Measurements from ENCODE around the gene AGPAT2.

AGPAT2 gene

DNA sequence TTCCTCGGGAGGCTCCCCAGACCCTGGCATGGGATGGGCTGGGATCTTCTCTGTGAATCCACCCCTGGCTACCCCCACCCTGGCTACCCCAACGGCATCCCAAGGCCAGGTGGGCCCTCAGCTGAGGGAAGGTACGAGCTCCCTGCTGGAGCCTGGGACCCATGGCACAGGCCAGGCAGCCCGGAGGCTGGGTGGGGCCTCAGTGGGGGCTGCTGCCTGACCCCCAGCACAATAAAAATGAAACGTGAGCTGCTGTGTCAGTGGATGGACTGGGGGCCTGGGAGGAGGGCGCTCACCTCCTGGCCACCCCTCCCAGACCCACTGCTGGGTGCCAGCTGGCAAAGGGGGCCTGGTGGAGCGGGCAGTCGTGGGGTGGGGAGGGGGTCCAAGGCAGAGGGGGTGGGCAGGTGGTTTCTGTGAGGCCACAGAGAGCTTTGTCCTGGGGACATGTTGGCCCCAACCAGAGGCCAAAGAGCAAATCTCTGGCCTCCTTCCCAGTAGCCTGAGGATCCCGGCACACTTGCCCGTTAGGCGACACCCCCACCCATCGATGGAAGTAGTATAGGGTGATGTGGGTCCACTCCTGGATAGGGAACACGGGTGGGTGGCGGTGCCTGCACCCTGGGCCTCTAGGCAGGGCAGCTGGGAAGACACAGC is 14.7 kb downstream of the AGPAT2 start:
- no peak for TF ChIP-seq GATA2 (IDR thresholded peaks at IDR 0.05; ENCODE audit: low read depth, low read length)

DNA sequence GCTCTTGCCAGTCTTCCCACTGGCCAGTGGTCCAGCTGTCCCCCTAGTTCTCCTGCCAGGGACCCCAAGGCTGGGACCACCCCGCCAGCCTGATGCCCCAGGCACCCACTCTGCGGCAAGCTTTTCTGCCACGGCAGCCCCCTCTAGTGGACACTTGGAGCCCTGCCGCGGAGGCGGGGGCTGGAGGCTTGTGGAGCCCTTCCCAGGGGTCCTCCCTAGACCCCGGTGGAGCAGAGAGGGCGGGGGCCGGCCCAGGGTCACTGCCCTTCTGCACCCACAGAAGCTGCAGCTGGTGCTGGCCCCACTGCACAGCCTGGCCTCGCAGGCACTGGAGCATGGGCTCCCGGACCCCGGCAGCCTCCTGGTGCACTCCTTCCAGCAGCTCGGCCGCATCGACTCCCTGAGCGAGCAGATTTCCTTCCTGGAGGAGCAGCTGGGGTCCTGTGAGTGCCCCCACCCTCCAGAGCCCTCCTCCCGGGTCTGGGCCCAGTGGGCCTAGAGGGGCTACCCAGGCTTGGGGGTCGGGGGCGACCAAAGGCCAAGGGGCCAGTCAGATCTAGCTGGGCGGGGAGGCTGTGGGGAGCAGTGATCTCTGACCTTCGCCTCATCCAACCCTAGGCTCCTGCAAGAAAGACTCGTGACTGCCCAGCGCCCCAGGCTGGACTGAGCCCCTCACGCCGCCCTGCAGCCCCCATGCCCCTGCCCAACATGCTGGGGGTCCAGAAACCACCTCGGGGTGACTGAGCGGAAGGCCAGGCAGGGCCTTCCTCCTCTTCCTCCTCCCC is 15.4 kb downstream of the AGPAT2 start:
- no peak for TF ChIP-seq GATA3 (IDR thresholded peaks at IDR 0.05; ENCODE audit: low read depth, low read length)
- no peak for TF ChIP-seq GATA2 (IDR thresholded peaks at IDR 0.05; ENCODE audit: low read depth, low read length)

DNA sequence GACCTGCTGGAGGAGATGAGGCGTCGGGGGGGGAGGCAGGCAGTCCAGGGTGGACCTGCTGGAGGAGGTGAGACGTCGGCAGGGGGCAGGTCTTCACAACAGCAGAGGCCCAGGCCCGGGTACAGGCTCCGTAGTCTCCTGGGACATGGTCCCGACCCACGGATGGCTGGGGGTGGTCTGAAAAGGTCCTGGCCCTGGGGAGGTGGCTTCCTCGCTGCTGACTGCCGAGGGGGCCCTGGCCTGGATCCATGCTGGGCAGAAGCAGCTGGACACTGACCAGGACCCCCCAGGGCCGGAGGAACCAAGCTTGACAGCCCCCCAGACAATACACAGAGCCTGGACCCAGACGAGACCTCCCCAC is 16.0 kb downstream of the AGPAT2 start:
- TF ChIP-seq GATA3 (IDR thresholded peaks at IDR 0.05; ENCODE audit: low read depth, low read length) (no peak), GATA2 (IDR thresholded peaks at IDR 0.05; ENCODE audit: low read depth, low read length) (no peak)

DNA sequence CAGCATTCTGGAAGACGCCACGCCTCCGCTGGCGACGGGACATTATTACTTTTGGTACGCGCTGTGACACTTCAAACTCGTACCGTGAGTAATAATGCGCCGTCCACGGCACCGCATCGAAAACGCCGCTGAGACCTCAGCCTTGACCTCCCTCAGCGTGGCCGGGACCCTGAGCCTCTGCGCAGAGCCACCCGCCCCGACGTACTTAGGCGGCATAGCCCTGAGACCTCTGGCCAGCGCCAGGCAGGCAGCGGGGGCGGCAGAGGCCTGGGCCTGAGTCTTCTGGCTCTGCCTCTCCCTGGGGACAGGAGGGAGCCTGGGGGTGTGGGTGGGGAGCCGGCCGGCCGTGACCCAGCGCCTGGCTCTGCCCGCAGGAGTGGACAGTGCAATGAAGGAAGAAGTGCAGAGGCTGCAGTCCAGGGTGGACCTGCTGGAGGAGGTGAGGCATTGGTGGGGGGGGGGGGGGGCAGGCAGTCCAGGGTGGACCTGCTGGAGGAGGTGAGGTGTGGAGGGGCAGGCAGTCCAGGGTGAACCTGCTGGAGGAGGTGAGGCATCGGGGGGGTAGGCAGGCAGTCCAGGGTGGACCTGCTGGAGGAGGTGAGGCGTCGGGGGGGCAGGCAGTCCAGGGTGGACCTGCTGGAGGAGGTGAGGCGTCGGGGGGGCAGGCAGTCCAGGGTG is 16.5 kb downstream of the AGPAT2 start:
- no peak for TF ChIP-seq GATA3 (IDR thresholded peaks at IDR 0.05; ENCODE audit: low read depth, low read length)
- TF ChIP-seq GATA2 (IDR thresholded peaks at IDR 0.05; ENCODE audit: low read depth, low read length) = no peak

DNA sequence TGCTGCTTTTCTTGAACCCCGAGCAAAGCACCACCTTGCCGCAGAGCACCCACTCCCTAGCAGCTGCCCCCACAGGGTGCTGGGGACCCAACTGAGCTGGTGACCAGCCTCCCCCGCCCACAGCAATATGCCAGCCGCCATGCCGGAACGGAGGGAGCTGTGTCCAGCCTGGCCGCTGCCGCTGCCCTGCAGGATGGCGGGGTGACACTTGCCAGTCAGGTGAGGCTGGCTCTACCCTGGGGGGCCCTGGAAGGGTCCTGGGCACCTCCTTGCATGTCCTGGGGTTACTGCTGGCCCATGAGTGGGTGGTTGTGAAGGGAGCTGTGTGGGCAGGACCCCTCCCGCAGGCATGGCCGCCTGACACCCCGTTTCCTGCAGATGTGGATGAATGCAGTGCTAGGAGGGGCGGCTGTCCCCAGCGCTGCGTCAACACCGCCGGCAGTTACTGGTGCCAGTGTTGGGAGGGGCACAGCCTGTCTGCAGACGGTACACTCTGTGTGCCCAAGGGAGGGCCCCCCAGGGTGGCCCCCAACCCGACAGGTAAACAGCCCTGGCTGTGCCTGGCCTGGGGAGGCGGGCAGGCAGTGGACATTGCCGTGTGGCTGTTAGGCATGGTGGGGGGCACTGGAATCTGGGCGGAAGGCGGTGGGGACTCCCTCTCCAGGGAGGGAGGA is 17.3 kb downstream of the AGPAT2 start:
- no peak for TF ChIP-seq GATA3 (IDR thresholded peaks at IDR 0.05; ENCODE audit: low read depth, low read length)
- no peak for TF ChIP-seq GATA2 (IDR thresholded peaks at IDR 0.05; ENCODE audit: low read depth, low read length)

DNA sequence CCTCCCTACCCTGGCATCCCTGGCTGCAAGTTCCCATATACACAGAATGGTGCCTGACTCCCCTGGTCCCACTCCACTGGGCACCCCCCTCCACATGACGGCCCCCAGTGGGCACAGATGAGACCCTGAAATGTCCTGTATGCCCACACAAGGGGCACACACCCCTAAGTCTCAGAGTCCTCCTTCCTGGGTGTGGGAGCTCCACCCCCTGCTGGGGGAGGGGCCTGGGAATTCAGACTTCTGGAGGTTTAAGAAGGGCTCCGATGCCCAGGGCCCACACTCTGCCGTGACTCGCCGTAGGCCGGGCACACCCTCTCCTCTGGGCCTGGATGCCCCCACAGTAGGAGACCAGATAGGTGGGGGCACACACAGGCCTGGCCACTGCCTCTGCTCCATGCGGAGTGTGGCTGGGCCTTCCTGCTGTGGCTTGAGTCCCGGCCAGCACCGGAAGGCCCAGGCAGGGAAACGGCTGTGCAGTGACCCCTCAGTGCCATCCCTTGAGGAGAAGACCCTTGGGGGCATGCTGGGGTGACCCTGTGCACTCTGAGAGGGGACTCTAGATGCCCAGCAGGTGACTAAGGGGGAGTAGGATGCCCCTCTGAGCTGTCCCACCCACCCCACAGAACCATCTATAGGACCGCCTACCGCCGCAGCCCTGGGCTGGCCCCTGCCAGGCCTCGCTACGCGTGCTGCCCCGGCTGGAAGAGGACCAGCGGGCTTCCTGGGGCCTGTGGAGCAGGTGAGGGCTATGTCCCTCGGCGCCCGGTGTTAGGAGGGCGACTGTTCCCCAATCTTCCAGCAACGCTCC is 18.1 kb downstream of the AGPAT2 start:
- no peak for TF ChIP-seq GATA3 (IDR thresholded peaks at IDR 0.05; ENCODE audit: low read depth, low read length)
- TF ChIP-seq GATA2 (IDR thresholded peaks at IDR 0.05; ENCODE audit: low read depth, low read length) = no peak

DNA sequence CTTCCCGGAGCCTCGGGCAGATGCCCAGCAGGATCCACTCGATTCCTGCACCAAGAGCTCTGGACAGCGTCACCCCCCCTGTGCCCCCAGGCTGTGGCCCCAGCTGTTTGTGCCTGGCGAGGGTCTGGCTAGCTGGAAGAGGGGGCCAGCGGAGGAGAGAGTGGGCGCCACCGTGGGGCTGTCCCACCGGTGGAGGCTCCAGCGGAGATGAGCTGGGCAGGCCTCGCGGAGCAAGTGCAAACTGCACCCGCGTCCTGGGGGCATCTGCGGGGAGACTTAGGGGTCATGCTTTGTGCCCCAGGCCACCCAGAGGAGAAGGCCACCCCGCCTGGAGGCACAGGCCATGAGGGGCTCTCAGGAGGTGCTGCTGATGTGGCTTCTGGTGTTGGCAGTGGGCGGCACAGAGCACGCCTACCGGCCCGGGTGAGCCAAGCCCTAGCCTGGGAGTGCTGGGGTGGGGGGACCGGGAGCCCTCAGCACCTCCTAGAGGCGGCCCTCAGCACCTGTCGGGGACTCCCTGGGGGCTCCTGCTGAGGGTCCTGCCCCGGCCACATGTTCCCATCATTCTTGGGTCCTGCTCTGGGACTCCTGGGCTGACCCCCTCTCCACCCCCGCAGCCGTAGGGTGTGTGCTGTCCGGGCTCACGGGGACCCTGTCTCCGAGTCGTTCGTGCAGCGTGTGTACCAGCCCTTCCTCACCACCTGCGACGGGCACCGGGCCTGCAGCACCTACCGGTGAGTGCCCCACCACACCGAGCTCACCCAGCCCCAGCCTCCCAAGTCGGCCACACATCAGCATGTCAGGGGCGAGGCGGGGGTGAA is 19.1 kb downstream of the AGPAT2 start:
- TF ChIP-seq GATA3 (IDR thresholded peaks at IDR 0.05; ENCODE audit: low read depth, low read length) = no peak
- TF ChIP-seq GATA2 (IDR thresholded peaks at IDR 0.05; ENCODE audit: low read depth, low read length) = no peak

DNA sequence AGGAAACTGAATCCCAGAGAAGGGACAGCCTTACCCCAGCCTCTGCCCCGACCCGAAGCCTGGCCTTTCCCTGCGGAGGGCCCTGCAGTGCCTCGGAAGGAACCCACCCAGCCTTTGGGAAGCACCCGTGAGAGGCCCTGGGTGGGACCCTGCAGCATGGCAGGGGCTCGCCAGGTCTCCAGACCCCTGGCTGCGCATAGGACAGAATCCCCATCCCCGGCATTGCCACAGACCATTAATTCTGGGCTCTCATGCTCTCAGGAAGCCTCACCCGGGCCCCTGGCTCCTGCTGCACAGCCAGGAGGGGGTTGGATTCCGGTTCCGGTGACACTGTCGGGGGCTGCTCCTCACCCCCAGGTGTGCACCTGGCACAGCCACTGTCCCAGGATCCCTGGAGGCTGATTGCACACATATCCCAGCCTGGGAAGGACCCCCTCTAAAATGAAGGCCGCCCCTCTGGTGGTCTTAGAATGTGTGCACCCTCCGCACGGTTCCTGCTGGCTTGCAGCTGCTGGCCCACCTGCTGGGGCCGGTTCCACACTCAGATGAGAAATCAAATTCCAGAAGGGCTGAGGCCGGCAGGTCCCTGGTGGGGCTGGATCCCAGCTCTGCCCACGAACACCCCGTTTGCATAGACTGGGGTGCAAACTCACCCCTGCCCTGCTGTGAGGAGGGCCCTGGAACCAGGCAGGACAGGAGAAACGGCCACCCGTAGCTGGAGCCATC is 19.9 kb downstream of the AGPAT2 start:
- TF ChIP-seq GATA2 (IDR thresholded peaks at IDR 0.05; ENCODE audit: low read depth, low read length) = no peak
- no peak for TF ChIP-seq GATA3 (IDR thresholded peaks at IDR 0.05; ENCODE audit: low read depth, low read length)

DNA sequence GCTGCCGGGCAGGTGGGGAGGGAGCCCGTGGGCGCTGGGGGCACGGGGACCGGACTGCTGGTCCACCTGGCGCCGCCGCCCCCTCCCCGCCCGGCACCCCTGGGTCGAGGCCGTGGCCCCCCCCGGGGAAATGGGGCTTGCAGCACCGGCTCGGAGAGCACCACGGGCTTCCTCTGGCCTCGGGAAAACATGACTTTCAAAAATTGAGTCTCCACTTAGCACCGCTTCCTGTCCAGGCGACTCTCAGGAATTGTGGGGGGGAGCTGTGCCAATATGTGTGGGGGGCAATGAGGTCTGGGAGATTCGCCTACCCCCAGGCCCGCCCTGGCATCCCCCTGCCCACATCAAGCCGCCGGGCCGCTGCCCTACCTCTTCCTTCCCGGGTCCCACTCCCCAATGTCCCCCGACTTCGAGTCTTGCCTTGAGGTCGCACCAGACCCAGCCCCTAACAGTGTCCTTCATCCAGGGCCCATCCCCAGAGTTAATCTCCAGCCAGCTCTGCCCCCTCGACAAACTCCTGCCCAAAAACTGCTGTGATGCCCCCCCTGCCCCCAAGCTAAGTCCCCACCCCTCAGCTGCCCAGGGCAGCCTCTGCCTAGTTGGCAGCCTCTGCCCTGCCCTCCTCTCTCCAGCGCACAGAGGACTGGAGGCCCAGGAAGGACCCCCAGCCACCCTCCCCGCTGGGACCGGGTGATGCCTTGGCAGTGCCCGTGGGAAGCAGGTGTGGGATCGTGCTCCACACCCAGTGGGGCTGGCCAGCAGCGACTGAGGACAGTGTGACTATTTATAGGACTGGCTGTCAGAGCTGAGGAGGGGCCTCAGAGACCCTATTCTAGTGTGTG is 20.7 kb downstream of the AGPAT2 start:
- no peak for TF ChIP-seq GATA2 (IDR thresholded peaks at IDR 0.05; ENCODE audit: low read depth, low read length)
- TF ChIP-seq GATA3 (IDR thresholded peaks at IDR 0.05; ENCODE audit: low read depth, low read length) = no peak

DNA sequence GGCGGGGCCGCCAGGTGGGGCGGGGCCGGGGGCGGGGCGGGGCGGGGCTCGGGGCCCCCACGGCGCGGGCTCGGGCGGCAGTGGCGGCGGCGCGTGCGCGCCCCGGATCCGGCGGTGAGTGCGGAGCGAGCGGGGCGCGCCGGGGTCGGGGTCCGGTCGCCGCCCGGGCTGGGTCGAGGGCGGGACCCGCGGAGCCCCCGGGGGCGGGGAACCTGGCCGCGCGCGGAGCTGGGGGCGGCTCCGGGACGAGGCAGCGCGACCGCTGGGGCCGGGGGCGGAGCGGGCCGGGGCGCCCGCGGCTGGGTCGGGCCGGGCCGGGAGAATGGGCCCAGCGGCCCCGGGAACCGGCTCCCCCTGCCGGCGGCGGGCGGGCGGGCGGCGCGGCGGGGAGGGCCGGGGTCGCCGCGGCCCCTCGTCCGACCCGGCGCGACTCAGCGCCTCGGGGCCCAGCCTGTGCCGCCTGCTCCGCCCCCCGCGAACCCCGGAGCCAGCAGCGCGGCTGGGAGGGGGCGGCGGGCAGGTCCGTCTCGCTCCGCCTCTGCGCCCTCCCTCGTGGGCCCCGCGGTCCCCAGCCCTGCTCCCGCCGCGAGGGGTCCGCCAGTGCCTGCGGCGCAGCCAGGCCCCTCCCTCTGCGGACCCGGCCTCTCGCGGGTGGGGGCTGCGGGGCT is 21.4 kb downstream of the AGPAT2 start:
- TF ChIP-seq GATA2 (IDR thresholded peaks at IDR 0.05; ENCODE audit: low read depth, low read length) (no peak), GATA3 (IDR thresholded peaks at IDR 0.05; ENCODE audit: low read depth, low read length) (no peak)

DNA sequence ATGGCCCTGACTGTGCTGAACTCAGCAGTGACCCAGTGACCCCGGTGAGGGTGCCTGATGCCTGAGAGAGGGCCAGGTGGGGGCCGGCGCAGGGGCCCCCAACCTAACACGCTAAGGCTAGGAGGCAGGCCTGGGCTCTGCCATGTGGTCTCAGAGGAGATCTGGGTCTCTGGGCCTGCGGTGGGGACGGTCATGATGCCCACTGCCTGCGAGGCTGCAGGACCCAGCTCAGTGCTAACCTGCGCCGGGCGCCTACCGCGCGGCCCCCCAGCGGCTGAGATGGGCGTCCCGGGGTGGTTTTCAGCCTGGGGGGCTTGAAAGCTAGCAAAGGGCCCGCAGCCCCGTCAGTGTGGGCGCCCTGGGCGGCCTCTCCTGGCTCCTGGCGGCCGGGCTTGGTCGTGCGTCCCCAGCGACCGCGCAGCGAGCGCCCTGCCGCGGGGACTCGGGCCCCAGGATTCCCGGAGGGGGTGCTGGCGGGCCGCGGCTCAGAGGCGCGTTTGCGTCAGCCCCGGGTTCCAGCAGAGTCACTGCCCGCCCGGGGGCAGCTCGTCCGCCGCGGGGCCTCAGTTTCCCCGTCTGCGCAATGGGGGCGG is 22.1 kb downstream of the AGPAT2 start:
- TF ChIP-seq GATA2 (IDR thresholded peaks at IDR 0.05; ENCODE audit: low read depth, low read length) (no peak), GATA3 (IDR thresholded peaks at IDR 0.05; ENCODE audit: low read depth, low read length) (no peak)

Measured in SH-SY5Y (cell line).